ENCODE data around the gene INTS15.
A peak's percentile ranks its signal among the peaks of the same experiment; 100 is the strongest.

Gene INTS15

GRCh38 chr7:6619961-6620360 is 30.1 kb downstream of the INTS15 start:
- DNase-seq = no peak

- DNase-seq = no peak
These were observed 31.6 kb downstream of the INTS15 start for GRCh38 chr7:6621195-6622133.

GRCh38 chr7:6622134-6622710 is 32.4 kb downstream of the INTS15 start:
- DNase-seq = no peak

- peak; percentile 34 to 39 for DNase-seq
These were observed 33.9 kb downstream of the INTS15 start for GRCh38 chr7:6623589-6624245.

GRCh38 chr7:6624246-6624611 is 34.4 kb downstream of the INTS15 start:
- DNase-seq = no peak

- no peak for DNase-seq
These were observed 38.2 kb downstream of the INTS15 start for GRCh38 chr7:6628045-6628444.

- no peak for DNase-seq
These were observed 40.4 kb downstream of the INTS15 start for GRCh38 chr7:6630007-6630849.

- DNase-seq = no peak
These were observed 41.8 kb downstream of the INTS15 start for GRCh38 chr7:6631605-6632004.

GRCh38 chr7:6634021-6634420 is 44.2 kb downstream of the INTS15 start:
- DNase-seq = no peak

- peak in 1 of 2 donors; percentile 63 for DNase-seq
These were observed 45.1 kb downstream of the INTS15 start for GRCh38 chr7:6634971-6635370.

GRCh38 chr7:6636741-6637543 is 47.1 kb downstream of the INTS15 start, which contains the start of gene ZNF316:
Gene ZNF316 (plus strand): TSS chr7:6637318. CDS start chr7:6642410, 5,092 bp downstream.
- peak; percentile 50 to 62 for DNase-seq

GRCh38 chr7:6637544-6638229 is 47.9 kb downstream of the INTS15 start:
- DNase-seq = peak; percentile 69 to 73

GRCh38 chr7:6639032-6639431 is 49.2 kb downstream of the INTS15 start:
- no peak for DNase-seq

- no peak for DNase-seq
These were observed 49.8 kb downstream of the INTS15 start for GRCh38 chr7:6639627-6640026.

- DNase-seq = peak in 1 of 2 donors; percentile 16
These were observed 50.5 kb downstream of the INTS15 start for GRCh38 chr7:6640246-6640721.

- no peak for DNase-seq
These were observed 51.6 kb downstream of the INTS15 start for GRCh38 chr7:6641305-6642035.

GRCh38 chr7:6642239-6642839 is 52.5 kb downstream of the INTS15 start:
- no peak for DNase-seq

GRCh38 chr7:6642861-6643640 is 53.2 kb downstream of the INTS15 start:
- no peak for DNase-seq

Data from CD4-positive, alpha-beta T cell treated with Interleukin-4 for 1 hour (primary cell).